ENCODE measurements around the gene ST6GALNAC3.

ST6GALNAC3 gene

GRCh38 chr1:76450229-76450628 is 375.7 kb downstream of the ST6GALNAC3 start:
- TF ChIP-seq GATA2 (IDR thresholded peaks at IDR 0.05; ENCODE audit: low read depth, low read length) = no peak
- TF ChIP-seq GATA3 (IDR thresholded peaks at IDR 0.05; ENCODE audit: low read depth, low read length) = no peak

GRCh38 chr1:76463278-76463677 is 388.7 kb downstream of the ST6GALNAC3 start:
- TF ChIP-seq GATA2 (IDR thresholded peaks at IDR 0.05; ENCODE audit: low read depth, low read length) = no peak
- no peak for TF ChIP-seq GATA3 (IDR thresholded peaks at IDR 0.05; ENCODE audit: low read depth, low read length)

GRCh38 chr1:76463849-76464248 is 389.3 kb downstream of the ST6GALNAC3 start:
- TF ChIP-seq GATA2 (IDR thresholded peaks at IDR 0.05; ENCODE audit: low read depth, low read length) (no peak), GATA3 (IDR thresholded peaks at IDR 0.05; ENCODE audit: low read depth, low read length) (no peak)

GRCh38 chr1:76465030-76465429 is 390.5 kb downstream of the ST6GALNAC3 start:
- no peak for TF ChIP-seq GATA3 (IDR thresholded peaks at IDR 0.05; ENCODE audit: low read depth, low read length)
- no peak for TF ChIP-seq GATA2 (IDR thresholded peaks at IDR 0.05; ENCODE audit: low read depth, low read length)

- TF ChIP-seq GATA3 (IDR thresholded peaks at IDR 0.05; ENCODE audit: low read depth, low read length) (no peak), GATA2 (IDR thresholded peaks at IDR 0.05; ENCODE audit: low read depth, low read length) (no peak)
Measured at GRCh38 chr1:76470166-76470565, 395.6 kb downstream of the ST6GALNAC3 start.

- TF ChIP-seq GATA2 (IDR thresholded peaks at IDR 0.05; ENCODE audit: low read depth, low read length) (no peak), GATA3 (IDR thresholded peaks at IDR 0.05; ENCODE audit: low read depth, low read length) (no peak)
Measured at GRCh38 chr1:76471536-76471935, 397.0 kb downstream of the ST6GALNAC3 start.

- TF ChIP-seq GATA2 (IDR thresholded peaks at IDR 0.05; ENCODE audit: low read depth, low read length) = no peak
- no peak for TF ChIP-seq GATA3 (IDR thresholded peaks at IDR 0.05; ENCODE audit: low read depth, low read length)
Measured at GRCh38 chr1:76473591-76473990, 399.0 kb downstream of the ST6GALNAC3 start.

- TF ChIP-seq GATA2 (IDR thresholded peaks at IDR 0.05; ENCODE audit: low read depth, low read length) (no peak), GATA3 (IDR thresholded peaks at IDR 0.05; ENCODE audit: low read depth, low read length) (no peak)
Measured at GRCh38 chr1:76474922-76475321, 400.4 kb downstream of the ST6GALNAC3 start.

GRCh38 chr1:76477156-76477555 is 402.6 kb downstream of the ST6GALNAC3 start:
- TF ChIP-seq GATA2 (IDR thresholded peaks at IDR 0.05; ENCODE audit: low read depth, low read length) = no peak

GRCh38 chr1:76480827-76481226 is 406.3 kb downstream of the ST6GALNAC3 start:
- no peak for TF ChIP-seq GATA3 (IDR thresholded peaks at IDR 0.05; ENCODE audit: low read depth, low read length)
- no peak for TF ChIP-seq GATA2 (IDR thresholded peaks at IDR 0.05; ENCODE audit: low read depth, low read length)

GRCh38 chr1:76481672-76482071 is 407.1 kb downstream of the ST6GALNAC3 start:
- TF ChIP-seq GATA3 (IDR thresholded peaks at IDR 0.05; ENCODE audit: low read depth, low read length) = no peak

GRCh38 chr1:76482272-76482671 is 407.7 kb downstream of the ST6GALNAC3 start:
- TF ChIP-seq GATA2 (IDR thresholded peaks at IDR 0.05; ENCODE audit: low read depth, low read length) = no peak; the same call in 1 of the 2 replicates
- no peak for TF ChIP-seq GATA3 (IDR thresholded peaks at IDR 0.05; ENCODE audit: low read depth, low read length)

GRCh38 chr1:76491737-76492136 is 417.2 kb downstream of the ST6GALNAC3 start:
- TF ChIP-seq GATA2 (IDR thresholded peaks at IDR 0.05; ENCODE audit: low read depth, low read length) (peak; percentile 39; the same call in 1 of the 2 replicates), GATA3 (IDR thresholded peaks at IDR 0.05; ENCODE audit: low read depth, low read length) (no peak)

GRCh38 chr1:76492752-76493430 is 418.3 kb downstream of the ST6GALNAC3 start:
- TF ChIP-seq GATA2 (IDR thresholded peaks at IDR 0.05; ENCODE audit: low read depth, low read length) (no peak), GATA3 (IDR thresholded peaks at IDR 0.05; ENCODE audit: low read depth, low read length) (no peak)

GRCh38 chr1:76494807-76495206 is 420.3 kb downstream of the ST6GALNAC3 start:
- TF ChIP-seq GATA3 (IDR thresholded peaks at IDR 0.05; ENCODE audit: low read depth, low read length) (no peak), GATA2 (IDR thresholded peaks at IDR 0.05; ENCODE audit: low read depth, low read length) (no peak)

GRCh38 chr1:76496871-76497270 is 422.3 kb downstream of the ST6GALNAC3 start:
- no peak for TF ChIP-seq GATA2 (IDR thresholded peaks at IDR 0.05; ENCODE audit: low read depth, low read length)
- no peak for TF ChIP-seq GATA3 (IDR thresholded peaks at IDR 0.05; ENCODE audit: low read depth, low read length)
